GM12891 (cell line): ENCODE results near the gene NRK.
"Not testable (repeated sequence)": the region's sequence is repeated elsewhere in the genome, so short reads cannot be mapped to it uniquely, and the experiment has no call there.

ENCODE experiments used
- DNase-seq: peaks from one replicate; pipeline ENCODE4 v3.0.0; 2011; ENCODE audit warnings: low spot score; ENCODE audit not compliant: insufficient read length
- FAIRE-seq: peaks from 2 replicates; lab custom pipeline; 2011; peaks lifted over from hg19 to GRCh38; lab: Jason Lieb, UNC
- PAX5 ChIP-seq: IDR thresholded peaks from 2 replicates; pipeline ENCODE4 v1.6.1; 2011; ENCODE audit warnings: low read length, moderate library complexity, mild to moderate bottlenecking; ENCODE audit not compliant: insufficient read depth, severe bottlenecking
- POLR2A ChIP-seq: IDR thresholded peaks from 2 replicates; pipeline ENCODE4 v1.6.1; 2011; ENCODE audit warnings: low read depth, low read length, control low read depth
- POLR2AphosphoS5 ChIP-seq: IDR thresholded peaks from 2 replicates; pipeline ENCODE4 v1.6.1; 2011; ENCODE audit warnings: low read depth, low read length, control low read depth
- POU2F2 ChIP-seq: IDR thresholded peaks from 2 replicates; pipeline ENCODE4 v1.6.1; 2011; ENCODE audit warnings: low read depth, mild to moderate bottlenecking, control low read depth, low read length, moderate library complexity
- SPI1 ChIP-seq: IDR thresholded peaks from 2 replicates; pipeline ENCODE4 v1.6.1; 2011; ENCODE audit warnings: low read depth, low read length, control low read depth
- TAF1 ChIP-seq: IDR thresholded peaks from 2 replicates; pipeline ENCODE4 v1.6.1; 2011; ENCODE audit warnings: low read depth, low read length, control low read depth

NRK gene

GRCh38 chrX:105820247-105820646 lies 2.1 kb upstream of the NRK start:
- DNase-seq, result no peak
- FAIRE-seq, result no peak

DNA sequence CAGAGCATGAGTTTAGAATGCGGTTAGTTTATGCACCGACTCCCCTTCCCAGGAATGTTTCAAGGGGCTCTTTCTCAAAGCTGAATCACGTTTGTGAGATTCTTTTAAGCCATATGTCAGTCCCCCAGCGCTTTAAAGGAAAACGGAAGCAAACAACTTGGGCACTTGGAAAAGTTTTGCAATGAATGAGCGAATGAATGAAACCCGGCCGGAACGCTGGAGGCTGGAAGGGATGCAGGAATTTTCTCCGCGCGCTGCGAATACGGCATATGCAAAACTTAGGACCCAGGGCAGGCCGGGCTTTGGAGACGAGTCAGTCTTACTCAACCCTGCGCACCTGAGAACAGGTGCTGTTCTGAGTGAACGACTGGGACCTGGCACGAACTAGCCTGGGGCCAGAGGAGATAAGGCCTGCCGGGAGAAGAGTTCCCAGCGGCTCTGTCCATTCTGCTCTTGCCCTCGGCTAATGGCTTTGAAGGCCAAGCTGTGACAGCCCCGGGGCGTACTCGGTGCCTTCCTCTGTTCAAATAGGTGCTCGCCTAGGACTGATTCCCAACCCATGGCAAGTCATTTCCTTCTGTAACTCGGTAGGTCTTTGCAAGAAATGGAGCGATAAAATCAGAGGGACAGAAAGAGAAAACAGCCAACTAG lies 743 bp upstream of the NRK start:
- no peak for FAIRE-seq
- DNase-seq, result no peak
- TF ChIP-seq PAX5, result no peak
- no peak for TF ChIP-seq POLR2A
- no peak for TF ChIP-seq POU2F2
- TF ChIP-seq POLR2AphosphoS5, result no peak

More at GRCh38 chrX:105820247-105820646, 2.1 kb upstream of the NRK start:
- TF ChIP-seq POLR2A (no peak), POU2F2 (no peak), PAX5 (no peak), SPI1 (no peak), POLR2AphosphoS5 (no peak), TAF1 (no peak)

GRCh38 chrX:105823092-105823455 lies 735 bp downstream of the NRK start:
- no peak for FAIRE-seq
- TF ChIP-seq SPI1, result no peak
- TF ChIP-seq TAF1, result no peak
- TF ChIP-seq PAX5, result no peak
- no peak for TF ChIP-seq POLR2AphosphoS5
- TF ChIP-seq POU2F2, result no peak
- no peak for TF ChIP-seq POLR2A
- no peak for DNase-seq

GRCh38 chrX:105829011-105829410 lies 6.7 kb downstream of the NRK start:
- FAIRE-seq, result no peak
- no peak for DNase-seq
- TF ChIP-seq TAF1 (no peak), SPI1 (no peak), POU2F2 (no peak), POLR2AphosphoS5 (no peak), PAX5 (no peak), POLR2A (no peak)

GRCh38 chrX:105837232-105837631 lies 14.9 kb downstream of the NRK start:
- DNase-seq, result no peak
- FAIRE-seq, result no peak
- TF ChIP-seq TAF1 (no peak), PAX5 (no peak), SPI1 (no peak), POLR2AphosphoS5 (no peak), POU2F2 (no peak), POLR2A (no peak)

DNA sequence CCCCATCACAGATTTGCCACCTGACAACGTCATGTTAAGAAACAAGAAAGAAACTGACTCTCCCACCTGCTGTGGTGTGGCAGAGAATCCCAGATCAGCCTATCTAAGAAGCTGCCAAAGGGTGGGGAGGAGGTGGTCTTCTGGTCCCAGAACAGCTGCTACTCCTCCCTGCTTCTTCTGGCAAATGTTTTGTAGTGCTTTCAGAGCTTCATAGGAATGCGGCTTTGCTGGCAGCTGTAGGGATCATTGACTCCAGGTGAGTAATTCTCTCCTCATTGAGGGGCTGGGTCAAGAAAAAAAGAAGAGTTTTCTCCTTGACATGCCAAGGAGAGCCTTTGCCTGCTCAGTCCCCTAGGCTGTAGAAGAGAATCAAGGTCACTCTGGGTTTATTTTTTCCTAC lies 23.3 kb downstream of the NRK start:
- DNase-seq (no peak), FAIRE-seq (no peak)
- TF ChIP-seq PAX5 (no peak), POLR2A (no peak), POU2F2 (no peak), TAF1 (no peak), POLR2AphosphoS5 (no peak), SPI1 (no peak)

DNA sequence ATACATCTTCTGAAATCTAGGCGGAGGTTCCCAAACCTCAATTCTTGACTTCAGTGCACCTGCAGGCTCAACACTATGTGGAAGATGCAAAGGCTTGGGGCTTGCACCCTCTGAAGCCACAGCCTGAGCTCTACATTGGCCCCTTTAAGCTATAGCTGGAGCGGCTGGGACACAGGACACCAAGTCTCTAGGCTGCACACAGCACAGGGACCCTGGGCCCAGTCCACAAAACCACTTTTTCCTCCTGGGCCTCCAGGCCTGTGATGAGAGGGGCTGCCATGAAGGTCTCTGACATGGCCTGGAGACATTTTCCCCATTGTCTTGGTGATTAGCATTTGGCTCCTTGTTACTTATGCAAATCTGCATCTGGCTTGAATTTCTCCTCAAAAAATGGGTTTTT lies 27.8 kb downstream of the NRK start:
- not testable (repeated sequence) for DNase-seq, FAIRE-seq

GRCh38 chrX:105865709-105866108 lies 43.4 kb downstream of the NRK start:
- TF ChIP-seq TAF1, result no peak
- no peak for TF ChIP-seq POLR2A
- no peak for TF ChIP-seq POU2F2
- no peak for TF ChIP-seq SPI1
- no peak for TF ChIP-seq POLR2AphosphoS5
- TF ChIP-seq PAX5, result no peak
- DNase-seq (no peak), FAIRE-seq (no peak)

DNA sequence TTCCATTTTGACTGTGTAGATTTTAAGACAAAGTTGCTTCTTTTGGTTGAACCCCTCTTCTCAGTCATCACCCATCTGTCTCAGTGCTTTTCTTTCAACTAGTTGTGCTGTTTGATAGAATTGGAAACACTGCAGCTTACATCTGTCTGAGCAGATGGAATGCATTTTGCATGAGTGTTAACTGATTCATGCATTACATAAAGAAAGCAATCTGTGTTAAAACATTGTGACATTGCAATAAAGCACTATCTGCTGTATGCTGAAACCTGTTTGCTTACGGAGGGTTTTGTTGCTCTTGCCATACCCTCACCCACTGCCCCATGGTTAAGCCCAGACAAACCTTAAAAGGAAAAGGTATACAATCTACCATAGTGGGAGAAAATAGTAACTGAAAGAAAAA lies 47.4 kb downstream of the NRK start:
- FAIRE-seq (no peak), DNase-seq (no peak)
- TF ChIP-seq POLR2AphosphoS5, result no peak
- TF ChIP-seq POU2F2, result no peak
- TF ChIP-seq POLR2A, result no peak
- TF ChIP-seq PAX5, result no peak
- TF ChIP-seq TAF1, result no peak
- no peak for TF ChIP-seq SPI1

DNA sequence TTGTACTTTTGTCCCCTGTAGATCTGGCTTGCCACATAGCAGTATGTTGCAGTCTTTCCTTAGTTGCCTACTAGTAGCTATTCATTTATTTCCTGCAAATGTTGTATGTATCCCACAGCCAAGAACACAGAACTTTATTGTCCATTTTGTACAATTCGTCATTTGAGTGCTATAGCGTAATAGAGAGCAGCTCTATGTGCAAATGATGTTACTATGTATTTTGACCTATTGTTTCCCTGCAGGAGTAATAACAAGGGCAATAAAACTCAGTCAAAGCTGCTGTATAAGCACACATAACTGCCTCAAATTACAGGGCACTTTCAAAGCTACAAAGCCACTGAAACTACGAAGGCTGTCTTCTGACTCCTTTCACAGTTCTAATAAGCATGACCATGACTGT lies 48.1 kb downstream of the NRK start:
- no peak for FAIRE-seq
- TF ChIP-seq PAX5, result no peak
- no peak for TF ChIP-seq POU2F2
- TF ChIP-seq SPI1, result no peak
- TF ChIP-seq TAF1, result no peak
- DNase-seq, result no peak

- no peak for TF ChIP-seq POLR2A
- TF ChIP-seq POU2F2, result no peak
- no peak for TF ChIP-seq PAX5
- TF ChIP-seq TAF1, result no peak
- no peak for TF ChIP-seq POLR2AphosphoS5
- no peak for TF ChIP-seq SPI1
- no peak for FAIRE-seq
- DNase-seq, result no peak
Measured at GRCh38 chrX:105872941-105873340, 50.6 kb downstream of the NRK start.
